GM10266 (cell line): Measurements from ENCODE around the gene TMEM43.

Experiments
- DNase-seq: peaks from one replicate; pipeline ENCODE4 v3.0.0; 2012; ENCODE audit errors: extremely low spot score
- TF ChIP-seq, protein P1 (sequence below): IDR thresholded peaks from 2 replicates; pipeline ENCODE4 v1.5.1; 2012; ENCODE audit warnings: mild to moderate bottlenecking, low read depth; ENCODE audit not compliant: control insufficient read depth, insufficient read depth; ENCODE audit errors: missing control alignments

The TMEM43 gene

DNA sequence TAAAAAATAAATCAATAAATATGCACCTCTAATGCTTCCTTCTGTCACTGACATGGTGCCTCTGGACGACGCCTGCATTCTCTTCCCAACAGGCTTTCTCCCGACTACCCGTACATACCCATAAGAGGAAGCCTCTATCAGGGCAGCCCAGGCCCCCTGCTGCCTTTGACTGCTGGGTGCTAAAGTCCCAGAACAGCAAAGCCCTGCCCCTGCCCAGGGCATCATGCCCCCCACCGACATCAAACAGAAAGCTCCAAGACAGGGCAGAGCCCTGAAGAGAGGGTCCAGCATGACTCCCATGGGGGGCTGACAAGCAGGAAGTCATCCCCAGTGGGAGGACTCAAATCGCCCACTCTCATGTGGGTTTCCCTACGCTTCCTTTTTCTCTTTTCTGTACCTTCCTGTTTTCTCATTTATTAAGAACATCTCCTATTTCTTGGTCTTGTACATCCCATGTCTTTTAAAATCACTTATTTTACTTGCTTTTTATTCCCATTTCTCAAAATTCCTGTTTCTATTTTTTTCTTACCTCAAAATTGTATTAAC, 30.1 kb downstream of the TMEM43 start:
- TF ChIP-seq, protein P1, sequence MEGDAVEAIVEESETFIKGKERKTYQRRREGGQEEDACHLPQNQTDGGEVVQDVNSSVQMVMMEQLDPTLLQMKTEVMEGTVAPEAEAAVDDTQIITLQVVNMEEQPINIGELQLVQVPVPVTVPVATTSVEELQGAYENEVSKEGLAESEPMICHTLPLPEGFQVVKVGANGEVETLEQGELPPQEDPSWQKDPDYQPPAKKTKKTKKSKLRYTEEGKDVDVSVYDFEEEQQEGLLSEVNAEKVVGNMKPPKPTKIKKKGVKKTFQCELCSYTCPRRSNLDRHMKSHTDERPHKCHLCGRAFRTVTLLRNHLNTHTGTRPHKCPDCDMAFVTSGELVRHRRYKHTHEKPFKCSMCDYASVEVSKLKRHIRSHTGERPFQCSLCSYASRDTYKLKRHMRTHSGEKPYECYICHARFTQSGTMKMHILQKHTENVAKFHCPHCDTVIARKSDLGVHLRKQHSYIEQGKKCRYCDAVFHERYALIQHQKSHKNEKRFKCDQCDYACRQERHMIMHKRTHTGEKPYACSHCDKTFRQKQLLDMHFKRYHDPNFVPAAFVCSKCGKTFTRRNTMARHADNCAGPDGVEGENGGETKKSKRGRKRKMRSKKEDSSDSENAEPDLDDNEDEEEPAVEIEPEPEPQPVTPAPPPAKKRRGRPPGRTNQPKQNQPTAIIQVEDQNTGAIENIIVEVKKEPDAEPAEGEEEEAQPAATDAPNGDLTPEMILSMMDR: no peak
- no peak for DNase-seq

DNA sequence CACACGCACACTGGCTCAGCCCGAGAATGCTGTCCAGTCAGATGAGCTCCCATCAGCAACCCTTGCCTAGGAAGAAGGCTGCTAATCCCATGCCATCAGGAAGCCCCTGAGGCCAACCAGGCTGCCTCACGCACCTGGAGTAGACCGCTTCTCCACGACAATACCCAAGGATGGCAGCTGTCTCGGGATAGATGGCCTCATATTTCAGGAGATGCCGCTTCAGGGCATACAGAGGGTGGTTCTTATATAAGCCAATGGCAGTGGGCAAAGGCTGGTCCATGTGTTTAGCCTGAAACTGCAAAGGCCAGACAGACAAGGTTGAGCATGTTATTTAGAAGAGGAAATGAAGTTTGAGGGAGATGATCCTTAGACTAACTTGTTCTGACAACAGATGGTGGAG, 31.3 kb downstream of the TMEM43 start:
- TF ChIP-seq, protein P1: no peak
- no peak for DNase-seq

DNA sequence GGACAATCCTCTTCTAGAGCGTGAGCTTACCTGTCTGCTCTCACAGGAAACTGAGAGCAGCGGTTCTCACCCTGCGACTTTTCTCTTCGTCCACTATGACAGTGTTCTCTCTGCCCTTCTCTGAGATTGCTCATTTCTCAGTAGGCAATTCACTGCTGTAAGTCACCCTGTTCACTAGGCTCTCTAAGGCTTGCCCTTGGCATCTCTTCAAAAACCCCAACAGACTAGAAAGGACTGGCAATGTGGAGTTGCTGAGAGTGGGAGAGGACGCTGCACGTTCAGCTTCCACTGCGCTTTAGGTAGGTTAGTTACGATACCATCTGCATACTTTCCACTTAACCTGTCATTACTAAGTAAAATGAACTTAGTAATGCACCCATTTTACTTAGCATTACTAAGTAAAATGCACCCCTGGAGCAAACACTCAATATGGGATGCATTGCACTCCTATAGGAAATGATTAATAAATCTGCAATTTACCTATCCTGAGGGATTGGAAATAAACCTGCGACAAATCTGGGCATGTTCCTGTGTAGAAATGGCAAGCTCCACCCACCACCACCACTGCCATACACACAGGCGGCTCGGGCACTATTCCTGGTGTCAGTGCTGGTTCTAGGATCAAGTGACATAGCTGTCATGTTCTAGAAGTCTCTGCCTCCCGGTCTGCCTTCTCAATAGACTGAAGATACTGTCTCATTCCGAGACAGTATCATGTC, 32.1 kb downstream of the TMEM43 start:
- DNase-seq: no peak
- TF ChIP-seq, protein P1: no peak

DNA sequence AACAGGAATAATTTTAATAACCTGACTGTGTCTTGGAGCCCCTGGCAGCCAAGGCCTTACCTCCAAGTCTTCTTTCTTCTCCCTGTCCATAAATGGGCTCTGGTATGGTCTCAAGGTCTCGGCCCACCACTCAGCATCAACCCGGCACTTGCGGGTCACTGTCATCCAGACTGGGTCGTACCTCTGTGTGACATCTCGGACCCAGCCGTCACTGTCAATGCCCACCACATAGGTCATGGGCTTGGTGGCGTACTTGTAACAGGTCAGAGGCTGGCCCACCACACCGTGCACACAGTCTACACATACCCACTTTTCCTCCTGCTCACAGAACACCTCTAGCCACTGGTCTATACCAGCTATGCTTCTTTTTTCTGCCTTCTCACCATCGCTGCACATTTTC, 33.1 kb downstream of the TMEM43 start:
- TF ChIP-seq, protein P1: no peak
- DNase-seq: no peak

DNA sequence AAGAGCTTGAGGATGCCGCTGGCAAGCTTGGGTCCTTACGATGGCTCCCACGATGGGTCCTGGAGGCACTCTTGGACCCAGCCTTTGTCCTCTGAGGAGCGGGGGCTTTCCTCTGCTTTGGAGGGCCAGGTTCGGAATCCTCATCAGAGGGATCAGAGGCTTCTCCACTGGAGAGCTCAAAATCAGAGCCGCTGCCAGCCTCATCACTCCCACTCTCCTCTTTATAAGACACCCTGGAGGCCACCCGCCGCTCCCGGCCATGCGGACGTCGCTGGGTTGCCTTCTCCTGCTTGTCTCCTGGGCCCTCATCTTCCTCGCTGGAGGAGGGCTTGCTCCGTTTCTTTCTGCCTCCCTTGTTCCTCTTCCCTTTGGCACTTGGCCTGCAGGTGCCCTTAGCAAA, 33.5 kb downstream of the TMEM43 start:
- TF ChIP-seq, protein P1: no peak
- DNase-seq: no peak

DNA sequence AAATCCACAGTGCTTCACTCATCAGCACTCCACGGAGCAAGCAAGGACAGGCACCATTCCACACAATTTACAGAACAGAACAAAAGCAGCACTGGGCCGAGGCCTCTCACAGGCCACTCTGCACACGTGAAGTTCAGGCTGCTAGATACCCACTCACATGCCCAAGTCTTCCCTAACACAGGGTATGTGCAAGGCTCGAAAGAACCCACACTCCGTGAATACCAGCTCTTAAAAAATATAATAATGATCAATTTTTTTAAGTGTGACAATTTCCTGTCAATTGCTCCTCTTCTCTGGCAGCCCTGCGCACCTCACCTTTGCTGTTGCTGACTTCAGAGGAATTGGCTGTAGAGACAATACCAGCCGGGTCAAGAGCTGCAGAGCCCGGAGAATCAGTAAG, 34.6 kb downstream of the TMEM43 start:
- TF ChIP-seq, protein P1: no peak
- DNase-seq: no peak

DNA sequence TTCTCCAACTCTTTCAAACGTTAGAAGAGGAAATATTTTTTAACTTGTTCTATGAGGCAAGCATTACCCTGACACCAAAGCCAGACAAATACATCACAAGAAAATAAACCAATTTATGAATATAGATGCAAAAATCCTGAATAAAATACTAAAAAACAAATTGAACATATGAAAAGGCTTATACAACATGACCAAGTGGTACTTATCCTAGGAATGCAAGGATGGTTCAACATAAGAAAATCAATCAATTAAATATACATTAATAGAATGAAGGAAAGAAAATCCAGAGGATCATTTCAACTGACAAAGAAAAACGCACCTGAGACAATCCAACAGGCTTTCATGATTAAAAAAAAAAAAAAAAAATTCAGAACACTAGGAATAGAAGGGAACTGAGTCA, 36.4 kb downstream of the TMEM43 start:
- TF ChIP-seq, protein P1: no peak

More for the DNA sequence above, 36.4 kb downstream of the TMEM43 start:
- DNase-seq: no peak
